ENCODE data around the gene OPCML. TPM values are rescaled to one million over a fixed set of nuclear protein-coding genes. Genes with fewer than 3 reads are reported as not detected.

The OPCML gene
- total RNA-seq, 1 donor from 2014 or later = 4.1 TPM

GRCh38 chr11:133492895-133493294, 39.4 kb downstream of the OPCML start:
- Mint-ChIP-seq H3K27ac (ENCODE audit: unreplicated experiment) (no peak overlapping the region), H3K36me3 (ENCODE audit: low read depth, unreplicated experiment) (no peaks in the 10 kb centered on the region), H3K27me3 (ENCODE audit: unreplicated experiment) (no peaks in the 10 kb centered on the region), H3K4me1 (ENCODE audit: unreplicated experiment) (peaks cover 12% of the 10 kb centered on the region), H3K9me3 (ENCODE audit: unreplicated experiment) (no peaks in the 10 kb centered on the region), H3K4me3 (ENCODE audit: unreplicated experiment) (no peak overlapping the region)
- no peak for TF ChIP-seq CTCF (IDR thresholded peaks at IDR 0.05; ENCODE audit: unreplicated experiment)
- no peak for DNase-seq (ENCODE audit: low spot score)

- no peaks in the 10 kb centered on the region for H3K36me3 Mint-ChIP-seq (ENCODE audit: low read depth, unreplicated experiment)
- H3K4me1 Mint-ChIP-seq (ENCODE audit: unreplicated experiment) = peaks cover 2% of the 10 kb centered on the region
- no peak for DNase-seq (ENCODE audit: low spot score)
- H3K9me3 Mint-ChIP-seq (ENCODE audit: unreplicated experiment) = no peaks in the 10 kb centered on the region
- H3K27me3 Mint-ChIP-seq (ENCODE audit: unreplicated experiment) = no peaks in the 10 kb centered on the region
- no peak overlapping the region for H3K27ac Mint-ChIP-seq (ENCODE audit: unreplicated experiment)
- TF ChIP-seq CTCF (IDR thresholded peaks at IDR 0.05; ENCODE audit: unreplicated experiment) = no peak
- H3K4me3 Mint-ChIP-seq (ENCODE audit: unreplicated experiment) = no peak overlapping the region
These were observed 40.5 kb downstream of the OPCML start for GRCh38 chr11:133491680-133492383.

GRCh38 chr11:133480722-133481121, 51.6 kb downstream of the OPCML start:
- no peak for DNase-seq (ENCODE audit: low spot score)
- H3K27me3 Mint-ChIP-seq (ENCODE audit: unreplicated experiment) = no peaks in the 10 kb centered on the region
- no peaks in the 10 kb centered on the region for H3K9me3 Mint-ChIP-seq (ENCODE audit: unreplicated experiment)
- no peak overlapping the region for H3K4me3 Mint-ChIP-seq (ENCODE audit: unreplicated experiment)
- H3K27ac Mint-ChIP-seq (ENCODE audit: unreplicated experiment) = no peak overlapping the region
- TF ChIP-seq CTCF (IDR thresholded peaks at IDR 0.05; ENCODE audit: unreplicated experiment) = no peak
- no peaks in the 10 kb centered on the region for H3K4me1 Mint-ChIP-seq (ENCODE audit: unreplicated experiment)
- H3K36me3 Mint-ChIP-seq (ENCODE audit: low read depth, unreplicated experiment) = no peaks in the 10 kb centered on the region

GRCh38 chr11:133479209-133479608, 53.1 kb downstream of the OPCML start:
- Mint-ChIP-seq H3K27me3 (ENCODE audit: unreplicated experiment) (no peaks in the 10 kb centered on the region), H3K27ac (ENCODE audit: unreplicated experiment) (no peak overlapping the region), H3K9me3 (ENCODE audit: unreplicated experiment) (no peaks in the 10 kb centered on the region), H3K4me3 (ENCODE audit: unreplicated experiment) (no peak overlapping the region), H3K4me1 (ENCODE audit: unreplicated experiment) (no peaks in the 10 kb centered on the region), H3K36me3 (ENCODE audit: low read depth, unreplicated experiment) (no peaks in the 10 kb centered on the region)
- no peak for DNase-seq (ENCODE audit: low spot score)
- TF ChIP-seq CTCF (IDR thresholded peaks at IDR 0.05; ENCODE audit: unreplicated experiment) = no peak

- H3K4me1 Mint-ChIP-seq (ENCODE audit: unreplicated experiment) = peaks cover 6% of the 10 kb centered on the region
- DNase-seq (ENCODE audit: low spot score) = no peak
- H3K9me3 Mint-ChIP-seq (ENCODE audit: unreplicated experiment) = no peaks in the 10 kb centered on the region
These were observed 55.1 kb downstream of the OPCML start for GRCh38 chr11:133477251-133477625.

More at GRCh38 chr11:133477251-133477625, 55.1 kb downstream of the OPCML start:
- Mint-ChIP-seq H3K36me3 (ENCODE audit: low read depth, unreplicated experiment) (no peaks in the 10 kb centered on the region), H3K27ac (ENCODE audit: unreplicated experiment) (no peak overlapping the region), H3K27me3 (ENCODE audit: unreplicated experiment) (no peaks in the 10 kb centered on the region), H3K4me3 (ENCODE audit: unreplicated experiment) (no peak overlapping the region)
- TF ChIP-seq CTCF (IDR thresholded peaks at IDR 0.05; ENCODE audit: unreplicated experiment) = no peak
